Panc1 (cell line): ENCODE data around the gene NEK6.

Experiments used
- CTCF ChIP-seq: fragments of 450-650 bp; IDR thresholded peaks from 2 replicates; pipeline ENCODE4 v1.5.1; 2017; ENCODE audit warnings: mild to moderate bottlenecking
- POLR2AphosphoS5 ChIP-seq: IDR thresholded peaks from 2 replicates; pipeline ENCODE4 v1.6.1; 2012; ENCODE audit warnings: mild to moderate bottlenecking, low read depth, low read length, moderate library complexity
- REST ChIP-seq, 2 experiments: IDR thresholded peaks; 2 replicates each; pipeline ENCODE4 v1.6.1; 2011 to 2012; ENCODE audit warnings: low read depth in 2 of 2, control low read depth in 1 of 2, low read length in 1 of 2, mild to moderate bottlenecking in 1 of 2, moderate library complexity in 1 of 2; ENCODE audit not compliant: insufficient read depth in 1 of 2
- SIN3A ChIP-seq: IDR thresholded peaks from 2 replicates; pipeline ENCODE4 v1.6.1; 2012; ENCODE audit warnings: low read depth, mild to moderate bottlenecking, low read length, moderate library complexity, borderline replicate concordance; ENCODE audit not compliant: insufficient read depth
- TCF7L2 ChIP-seq: IDR thresholded peaks from 2 replicates; pipeline ENCODE4 v1.6.1; 2011; ENCODE audit warnings: mild to moderate bottlenecking, low read depth, low read length, inconsistent platforms

GRCh38 chr9:124273427-124274160 lies 15.8 kb downstream of the NEK6 start:
- TF ChIP-seq CTCF = no peak
- TF ChIP-seq TCF7L2 = no peak
- no peak for TF ChIP-seq POLR2AphosphoS5
- no peak for TF ChIP-seq SIN3A
- no peak for TF ChIP-seq REST (IDR thresholded peaks at IDR 0.05; ENCODE audit: insufficient read depth in 1 of 2, low read depth in 2 of 2, low read length in 1 of 2)
